B cell (primary cell): ENCODE data around the gene STX10. TPM values are rescaled to one million over a fixed set of nuclear protein-coding genes. Genes with fewer than 3 reads are reported as not detected.
A peak's percentile ranks its signal among the peaks of the same experiment; 100 is the strongest.

Experiments used
- ATAC-seq: fragments of 200-7000 bp; cut with Tn5 transposase; one replicate; pipeline ENCODE4 v1.10.0; 2021; ENCODE audit warnings: low read depth, mild to moderate bottlenecking, moderate number of reproducible peaks, moderate library complexity
- CTCF ChIA-PET: fragments of 350-600 bp; sonication (Branson Sonifier 250); formaldehyde crosslinking; loops from one replicate; lab custom pipeline; 2021; ENCODE audit warnings: antibody characterized with exemption, inconsistent platforms; lab: Charles Lee
- POLR2A ChIA-PET: fragments of 350-600 bp; sonication (Branson Sonifier 250); formaldehyde crosslinking; loops from one replicate; lab custom pipeline; 2021; ENCODE audit warnings: antibody characterized with exemption; lab: Charles Lee
- DNase-seq: peaks from one replicate; pipeline ENCODE4 v3.0.0; 2013
- H2AFZ ChIP-seq: 2 replicates; pipeline ENCODE4 v1.6.1; 2012; ENCODE audit warnings: mild to moderate bottlenecking, low read depth, low read length; ENCODE audit not compliant: insufficient read depth, poor library complexity, severe bottlenecking
- H3K27ac ChIP-seq, 2 donors: 1 replicate in 1 of 2; 2 replicates in 1 of 2; pipeline ENCODE4 v1.5.1; 2012 to 2013; ENCODE audit warnings: low read length in 2 of 2, mild to moderate bottlenecking in 2 of 2, moderate library complexity in 1 of 2
- H3K27me3 ChIP-seq, 4 experiments: fragments of 200-600 bp in 1 of 4; sonication (generic) in 1 of 4; replicated peaks in 1 of 4; 1 replicate in 2 of 4; 2 replicates in 2 of 4; pipeline versions ENCODE4 v1.6.1 to v1.7.0; 2013 to 2016; ENCODE audit warnings: low read length in 3 of 4, mild to moderate bottlenecking in 2 of 4, mixed read lengths in 1 of 4, moderate library complexity in 1 of 4; ENCODE audit not compliant: insufficient read depth in 4 of 4, control insufficient read depth in 3 of 4; ENCODE audit errors: control extremely low read depth in 1 of 4
- H3K36me3 ChIP-seq, 2 experiments: replicated peaks in 1 of 2; 1 replicate in 1 of 2; 2 replicates in 1 of 2; pipeline versions ENCODE4 v1.6.1 to v1.7.1; 2013; ENCODE audit warnings: low read length in 1 of 2; ENCODE audit not compliant: insufficient read depth in 2 of 2, control insufficient read depth in 1 of 2; ENCODE audit errors: control extremely low read depth in 1 of 2, extremely low read depth in 1 of 2
- H3K4me1 ChIP-seq, 2 donors: fragments of 200-600 bp in 1 of 2; sonication (generic) in 1 of 2; 1 replicate in 1 of 2; 2 replicates in 1 of 2; pipeline versions ENCODE4 v1.5.1 to v1.6.1; 2013 to 2017; ENCODE audit warnings: low read length in 2 of 2; ENCODE audit not compliant: control insufficient read depth in 2 of 2, insufficient read depth in 2 of 2
- H3K4me2 ChIP-seq: replicated peaks from 2 replicates; pipeline ENCODE3; 2012; ENCODE audit warnings: mild to moderate bottlenecking, low read depth, low read length; ENCODE audit not compliant: poor library complexity, severe bottlenecking
- H3K4me3 ChIP-seq, 5 experiments: fragments of 200-600 bp in 1 of 5; sonication (generic) in 1 of 5; 1 replicate in 3 of 5; 2 replicates in 2 of 5; pipeline versions ENCODE4 v1.5.1 to v1.7.0; 2011 to 2016; ENCODE audit warnings: low read length in 4 of 5, mild to moderate bottlenecking in 4 of 5, low read depth in 2 of 5, control low read depth in 1 of 5, moderate library complexity in 1 of 5; ENCODE audit not compliant: insufficient read depth in 1 of 5; ENCODE audit errors: control extremely low read depth in 1 of 5, extremely low read depth in 1 of 5
- H3K79me2 ChIP-seq: fragments of 200-600 bp; sonication (generic); one replicate; pipeline ENCODE4 v1.6.0; 2016; ENCODE audit warnings: low read length; ENCODE audit not compliant: control insufficient read depth, insufficient read depth
- H3K9ac ChIP-seq: fragments of 200-600 bp; sonication (generic); 2 replicates; pipeline ENCODE4 v1.6.1; 2017; ENCODE audit warnings: mild to moderate bottlenecking, low read length, moderate library complexity
- H3K9me3 ChIP-seq, 3 donors: one replicate each; pipeline versions ENCODE4 v1.6.1 to v1.7.1; 2013; ENCODE audit warnings: low read length in 2 of 3; ENCODE audit not compliant: control insufficient read depth in 2 of 3, insufficient read depth in 1 of 3; ENCODE audit errors: control extremely low read depth in 1 of 3
- H4K20me1 ChIP-seq: 2 replicates; pipeline ENCODE4 v1.6.0; 2012; ENCODE audit warnings: mild to moderate bottlenecking, low read length; ENCODE audit not compliant: insufficient read depth, control insufficient read depth, poor library complexity, severe bottlenecking
- H3K27ac Mint-ChIP-seq: one replicate; pipeline ENCODE4 v1.8.0; 2021; ENCODE audit warnings: mixed read lengths
- H3K27me3 Mint-ChIP-seq: one replicate; pipeline ENCODE4 v1.8.0; 2021; ENCODE audit warnings: mixed read lengths
- H3K4me1 Mint-ChIP-seq: one replicate; pipeline ENCODE4 v1.8.0; 2021; ENCODE audit warnings: mixed read lengths
- H3K4me3 Mint-ChIP-seq: one replicate; pipeline ENCODE4 v1.8.0; 2021; ENCODE audit warnings: mixed read lengths
- H3K9me3 Mint-ChIP-seq: one replicate; pipeline ENCODE4 v1.8.0; 2022; ENCODE audit warnings: mixed read lengths; ENCODE audit not compliant: insufficient read depth
- CTCF ChIP-seq: fragments of 200-600 bp; IDR thresholded peaks from one replicate; pipeline ENCODE4 v1.8.0; 2022; ENCODE audit warnings: antibody characterized with exemption, mild to moderate bottlenecking
- EZH2 ChIP-seq: IDR thresholded peaks from 2 replicates; pipeline ENCODE4 v1.6.1; 2012; ENCODE audit warnings: borderline replicate concordance, low read depth, mild to moderate bottlenecking, moderate library complexity, low read length; ENCODE audit not compliant: insufficient read depth, poor library complexity, severe bottlenecking
- WGBS: methylation state at CpG from one replicate; pipeline ENCODE4 v1.1.5; 2013; ENCODE audit warnings: missing lambda C conversion rate; ENCODE audit not compliant: insufficient coverage; 5-methylcytosine and 5-hydroxymethylcytosine counted together
- intact Hi-C: fragments of 100-400 bp; cut with micrococcal nuclease; formaldehyde crosslinking; loops from one replicate; pipeline ENCODE4 v1.10.0; 2022
- polyA plus RNA-seq: library from polyadenylated mRNA; depleted of rRNA; stranded (reverse); fragments of >200 nt; gene quantifications from 2 replicates; pipeline ENCODE4 v1.2.3, GENCODE V29; 2012
- total RNA-seq, 2 donors: library from RNA; stranded (reverse); fragments of 120-200 nt in 1 of 2; gene quantifications; 1 replicate in 1 of 2; 2 replicates in 1 of 2; pipeline versions ENCODE4 v1.2.3 to v1.2.4, GENCODE V29; 2013 to 2022

STX10 gene
- total and polyA plus RNA-seq, 2 donors (not counting 1 experiment from before 2014, with no cell fraction given) = 59.0 to 147 TPM

- Mint-ChIP-seq H3K9me3 (no peaks in the 10 kb centered on the region), H3K27me3 (no peaks in the 10 kb centered on the region), H3K4me3 (peak overlapping the region; percentile 93), H3K4me1 (peaks cover 64% of the 10 kb centered on the region), H3K27ac (peak overlapping the region; percentile 98)
- Histone ChIP-seq H3K4me3 (peak overlapping the region; percentile 55 to 96 (median 92)), H3K4me2 (peak overlapping the region; percentile 99), H3K9ac (peak overlapping the region; percentile 84), H3K9me3 (peaks cover 0 to 4% (median 0%) of the 10 kb centered on the region in 3 donors), H3K36me3 (peaks cover 3 to 29% of the 10 kb centered on the region in 2 experiments), H2AFZ (no peak overlapping the region), H3K27me3 (no peaks in the 10 kb centered on the region), H4K20me1 (peaks cover 37% of the 10 kb centered on the region), H3K4me1 (peaks cover 32 to 71% of the 10 kb centered on the region in 2 donors), H3K27ac (peak overlapping the region; percentile 73 to 83), H3K79me2 (peaks cover 57% of the 10 kb centered on the region)
- DNase-seq (peak; percentile 86), ATAC-seq (peak; percentile 1)
- POLR2A ChIA-PET = no interaction called here
- 3% methylated on average over 30 of the region's 58 CpGs for whole genome bisulfite sequencing
- intact Hi-C loops = loop anchor here (1.0 kb wide), 1 partner anchor 110 kb away; no protein-coding TSS in a partner anchor
- no peak for TF ChIP-seq EZH2
- TF ChIP-seq CTCF = no peak
- CTCF ChIA-PET = interaction anchor here (1.3 kb wide), 1 partner anchor 57 kb away, joined by 5 read pairs; no protein-coding TSS in a partner anchor
Observed at GRCh38 chr19:13098277-13099072, 51.7 kb downstream of the STX10 start.
